HEK293 (cell line): ENCODE measurements around the gene PTGFRN.

Source experiments
- ZNF266 ChIP-seq: fragments of 450-650 bp; formaldehyde crosslinking; IDR thresholded peaks from 2 replicates; pipeline ENCODE4 v1.5.1; 2016; ENCODE audit warnings: missing biosample characterization, missing genetic modification characterization, low read depth
- ZNF660 ChIP-seq: fragments of 450-650 bp; IDR thresholded peaks from 2 replicates; pipeline ENCODE4 v1.5.1; 2018; ENCODE audit warnings: missing biosample characterization, mild to moderate bottlenecking, missing genetic modification characterization
- TF ChIP-seq, protein P1 (sequence below): fragments of 450-650 bp; formaldehyde crosslinking; IDR thresholded peaks from 2 replicates; pipeline ENCODE4 v1.5.1; 2016; ENCODE audit warnings: missing biosample characterization, missing genetic modification characterization
- TF ChIP-seq, protein P2 (sequence below): fragments of 450-650 bp; IDR thresholded peaks from 2 replicates; pipeline ENCODE4 v1.5.1; 2018; ENCODE audit warnings: missing biosample characterization, mild to moderate bottlenecking, missing genetic modification characterization

DNA sequence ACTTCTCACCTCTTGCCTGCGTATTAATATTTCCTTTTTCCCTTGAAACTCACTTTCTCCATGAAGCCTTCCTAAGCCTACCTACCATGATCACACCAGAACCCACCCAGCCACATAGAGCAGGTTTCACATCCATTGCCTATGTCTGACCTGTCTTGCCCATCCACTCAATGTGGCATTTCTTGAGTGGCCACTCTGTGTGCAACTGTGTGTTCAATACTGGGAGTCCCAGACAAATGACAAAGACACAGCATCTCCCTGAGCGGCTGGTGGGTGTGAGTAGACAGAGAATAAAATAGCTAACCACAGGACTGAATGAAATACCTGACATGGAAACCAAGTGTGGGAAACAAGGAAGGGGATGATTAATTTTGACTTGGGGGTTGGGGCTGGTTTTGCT is 3.1 kb downstream of the PTGFRN start:
- TF ChIP-seq, protein P1, sequence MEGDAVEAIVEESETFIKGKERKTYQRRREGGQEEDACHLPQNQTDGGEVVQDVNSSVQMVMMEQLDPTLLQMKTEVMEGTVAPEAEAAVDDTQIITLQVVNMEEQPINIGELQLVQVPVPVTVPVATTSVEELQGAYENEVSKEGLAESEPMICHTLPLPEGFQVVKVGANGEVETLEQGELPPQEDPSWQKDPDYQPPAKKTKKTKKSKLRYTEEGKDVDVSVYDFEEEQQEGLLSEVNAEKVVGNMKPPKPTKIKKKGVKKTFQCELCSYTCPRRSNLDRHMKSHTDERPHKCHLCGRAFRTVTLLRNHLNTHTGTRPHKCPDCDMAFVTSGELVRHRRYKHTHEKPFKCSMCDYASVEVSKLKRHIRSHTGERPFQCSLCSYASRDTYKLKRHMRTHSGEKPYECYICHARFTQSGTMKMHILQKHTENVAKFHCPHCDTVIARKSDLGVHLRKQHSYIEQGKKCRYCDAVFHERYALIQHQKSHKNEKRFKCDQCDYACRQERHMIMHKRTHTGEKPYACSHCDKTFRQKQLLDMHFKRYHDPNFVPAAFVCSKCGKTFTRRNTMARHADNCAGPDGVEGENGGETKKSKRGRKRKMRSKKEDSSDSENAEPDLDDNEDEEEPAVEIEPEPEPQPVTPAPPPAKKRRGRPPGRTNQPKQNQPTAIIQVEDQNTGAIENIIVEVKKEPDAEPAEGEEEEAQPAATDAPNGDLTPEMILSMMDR (tag by site-specific recombination): no peak
- TF ChIP-seq ZNF266 (tag by site-specific recombination) (no peak), ZNF660 (tag by site-specific recombination) (no peak)
- TF ChIP-seq, protein P2, sequence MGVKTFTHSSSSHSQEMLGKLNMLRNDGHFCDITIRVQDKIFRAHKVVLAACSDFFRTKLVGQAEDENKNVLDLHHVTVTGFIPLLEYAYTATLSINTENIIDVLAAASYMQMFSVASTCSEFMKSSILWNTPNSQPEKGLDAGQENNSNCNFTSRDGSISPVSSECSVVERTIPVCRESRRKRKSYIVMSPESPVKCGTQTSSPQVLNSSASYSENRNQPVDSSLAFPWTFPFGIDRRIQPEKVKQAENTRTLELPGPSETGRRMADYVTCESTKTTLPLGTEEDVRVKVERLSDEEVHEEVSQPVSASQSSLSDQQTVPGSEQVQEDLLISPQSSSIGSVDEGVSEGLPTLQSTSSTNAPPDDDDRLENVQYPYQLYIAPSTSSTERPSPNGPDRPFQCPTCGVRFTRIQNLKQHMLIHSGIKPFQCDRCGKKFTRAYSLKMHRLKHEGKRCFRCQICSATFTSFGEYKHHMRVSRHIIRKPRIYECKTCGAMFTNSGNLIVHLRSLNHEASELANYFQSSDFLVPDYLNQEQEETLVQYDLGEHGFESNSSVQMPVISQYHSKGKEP (tag by site-specific recombination): no peak
